LNCaP clone FGC (cell line): Measurements from ENCODE around the gene CCR4.
"Not testable (repeated sequence)": the region's sequence is repeated elsewhere in the genome, so short reads cannot be mapped to it uniquely, and the experiment has no call there.

Source experiments
- DNase-seq: peaks from one replicate; pipeline ENCODE4 v3.0.0-alpha.2; 2011; ENCODE audit warnings: low read depth
- H3K4me3 ChIP-seq: 2 replicates; pipeline ENCODE4 v1.5.1; 2011; ENCODE audit warnings: mild to moderate bottlenecking, low read depth, low read length, control low read depth
- CTCF ChIP-seq: IDR thresholded peaks from 2 replicates; pipeline ENCODE4 v1.5.1; 2012; ENCODE audit warnings: mild to moderate bottlenecking; ENCODE audit not compliant: control insufficient read depth, insufficient read depth; ENCODE audit errors: extremely low read depth

CCR4 gene

DNA sequence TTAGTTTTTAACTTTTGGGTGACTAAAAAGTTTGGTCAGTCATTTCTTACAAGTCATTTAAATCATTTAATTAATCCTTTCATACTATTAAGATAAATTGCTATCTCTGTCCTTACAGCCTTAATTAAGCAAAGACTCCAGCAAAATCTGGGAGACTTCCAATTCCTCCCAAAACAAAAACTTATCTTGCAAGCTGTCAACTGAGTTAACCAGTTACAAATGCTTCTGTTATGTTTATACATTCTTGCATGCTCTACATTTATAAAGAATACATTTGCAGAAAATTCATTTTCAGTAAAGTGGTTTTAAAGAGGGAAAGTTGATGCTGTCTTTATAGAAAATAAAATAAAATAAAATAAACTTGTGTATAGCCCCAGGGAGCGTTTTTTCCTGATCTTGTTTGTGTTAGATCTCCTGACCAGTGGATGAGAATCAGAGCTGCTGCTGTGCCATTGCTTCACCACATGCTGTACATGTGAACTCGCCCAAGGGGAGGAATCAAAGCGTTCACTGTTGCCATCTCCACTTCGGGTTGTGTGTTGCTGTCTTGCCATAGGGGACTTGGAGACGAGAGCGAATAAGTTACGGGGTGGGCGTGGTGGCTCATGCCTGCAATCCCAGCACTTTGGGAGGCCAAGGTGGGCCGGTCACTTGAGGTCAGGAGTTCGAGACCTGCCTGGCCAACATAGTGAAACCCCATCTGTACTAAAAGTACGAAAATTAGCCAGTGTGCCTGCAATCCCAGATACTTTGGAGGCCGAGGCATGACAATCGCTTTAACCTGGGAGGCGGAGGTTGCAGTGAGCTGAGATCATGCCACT lies 5.5 kb downstream of the CCR4 start:
- no peak overlapping the region for H3K4me3 ChIP-seq
- no peak for TF ChIP-seq CTCF
- DNase-seq = no peak

GRCh38 chr3:32958509-32958908 lies 7.1 kb downstream of the CCR4 start:
- no peak for DNase-seq
- H3K4me3 ChIP-seq = no peak overlapping the region
- TF ChIP-seq CTCF = no peak

GRCh38 chr3:32959371-32959770 lies 7.9 kb downstream of the CCR4 start:
- no peak overlapping the region for H3K4me3 ChIP-seq
- no peak for TF ChIP-seq CTCF
- DNase-seq = no peak

DNA sequence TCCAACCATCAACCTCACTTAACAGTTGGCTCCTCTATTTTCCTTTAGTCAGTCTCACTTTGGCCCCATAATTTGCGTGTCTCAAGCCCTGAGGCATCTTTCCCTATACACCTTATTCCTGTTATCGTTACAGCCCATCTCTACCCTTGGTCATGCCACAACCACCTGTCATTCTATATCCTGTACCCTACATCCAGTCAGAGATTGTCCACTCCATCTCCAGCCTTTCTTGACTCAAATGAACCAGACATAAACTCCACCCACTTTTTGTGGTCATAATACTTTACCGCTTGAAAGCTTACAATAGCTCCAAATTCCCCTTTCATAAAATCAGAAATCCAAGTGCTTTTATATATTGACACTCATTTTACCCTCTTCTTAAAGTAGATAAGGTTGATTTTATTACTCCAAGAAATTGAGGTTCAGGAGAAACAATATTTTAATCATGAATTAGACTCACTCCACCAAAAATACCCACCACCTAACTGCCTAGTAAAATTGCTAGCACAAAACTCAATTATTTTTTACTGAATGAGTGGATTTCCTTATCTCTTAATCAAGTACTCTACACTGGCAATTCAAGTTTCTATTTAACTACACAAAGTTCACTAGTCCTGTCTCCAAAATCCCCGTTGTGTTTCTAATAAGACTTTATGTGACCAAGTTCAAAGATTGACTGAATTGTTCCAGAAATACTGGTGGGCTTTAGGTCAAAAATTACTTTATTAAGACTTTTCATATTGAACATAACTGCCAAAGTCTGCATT lies 9.1 kb downstream of the CCR4 start:
- H3K4me3 ChIP-seq = no peak overlapping the region
- DNase-seq = no peak
- no peak for TF ChIP-seq CTCF

DNA sequence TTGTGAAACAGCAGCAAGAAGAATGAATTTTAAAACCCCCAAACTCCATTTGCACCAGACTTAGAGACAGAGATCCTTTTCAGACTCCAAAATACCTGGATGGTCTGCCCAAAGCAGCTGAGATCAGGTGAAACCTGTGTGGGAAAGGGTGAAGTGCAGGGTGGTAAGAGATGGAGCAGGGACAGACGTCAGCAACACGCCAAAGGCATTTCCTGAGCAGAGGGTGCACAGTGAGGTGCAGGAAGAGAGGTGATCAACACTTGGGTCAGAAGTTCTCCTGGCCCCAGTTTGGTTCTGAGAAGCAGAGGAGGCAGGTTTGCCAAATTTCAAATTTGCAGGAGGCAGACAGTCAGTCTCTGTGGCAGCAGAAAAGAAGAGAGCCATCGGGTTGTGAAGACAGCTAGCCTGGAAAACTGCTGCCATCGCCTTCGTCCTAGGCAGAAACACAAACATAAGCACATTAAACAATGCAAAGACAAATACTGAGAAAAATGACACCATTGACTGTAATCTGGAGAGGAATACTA lies 9.8 kb downstream of the CCR4 start:
- DNase-seq = no peak
- no peak overlapping the region for H3K4me3 ChIP-seq
- no peak for TF ChIP-seq CTCF

DNA sequence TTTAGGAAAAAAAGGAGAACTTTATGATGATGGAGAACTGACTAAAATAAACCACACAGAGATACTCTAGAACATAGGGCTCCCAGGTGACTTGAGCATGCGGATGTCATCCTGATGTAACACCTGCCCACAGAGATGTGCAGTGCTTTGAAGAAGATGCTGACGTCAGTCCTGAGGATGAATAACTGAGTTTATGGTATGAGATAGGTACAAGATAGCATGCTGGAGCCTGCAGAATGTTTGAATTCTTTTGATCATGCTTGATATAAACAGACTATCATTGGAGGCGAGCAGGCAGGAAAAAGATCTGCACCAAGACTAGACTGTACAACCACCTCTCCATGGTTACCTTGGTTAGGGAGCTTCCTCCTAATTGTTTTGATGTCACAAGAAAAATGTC lies 12.4 kb downstream of the CCR4 start:
- no peak for DNase-seq
- no peak overlapping the region for H3K4me3 ChIP-seq
- TF ChIP-seq CTCF = no peak

DNA sequence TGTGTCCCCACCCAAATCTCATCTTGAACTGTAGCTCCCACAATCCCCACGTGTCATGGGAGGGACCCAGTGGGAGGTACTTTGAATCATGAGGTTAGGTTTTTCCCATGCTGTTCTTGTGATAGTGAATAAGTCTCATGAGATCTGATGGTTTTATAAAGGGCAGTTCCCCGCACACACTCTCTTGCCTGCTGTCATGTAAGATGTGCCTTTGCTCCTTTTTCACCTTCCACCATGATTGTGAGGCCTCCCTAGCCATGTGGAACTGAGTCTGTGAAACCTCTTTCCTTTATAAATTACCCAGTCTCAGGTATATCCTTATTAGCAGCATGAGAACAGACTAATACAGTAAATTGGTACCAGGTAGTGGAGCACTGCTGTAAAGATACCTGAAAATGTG lies 13.3 kb downstream of the CCR4 start:
- not testable (repeated sequence) for DNase-seq

DNA sequence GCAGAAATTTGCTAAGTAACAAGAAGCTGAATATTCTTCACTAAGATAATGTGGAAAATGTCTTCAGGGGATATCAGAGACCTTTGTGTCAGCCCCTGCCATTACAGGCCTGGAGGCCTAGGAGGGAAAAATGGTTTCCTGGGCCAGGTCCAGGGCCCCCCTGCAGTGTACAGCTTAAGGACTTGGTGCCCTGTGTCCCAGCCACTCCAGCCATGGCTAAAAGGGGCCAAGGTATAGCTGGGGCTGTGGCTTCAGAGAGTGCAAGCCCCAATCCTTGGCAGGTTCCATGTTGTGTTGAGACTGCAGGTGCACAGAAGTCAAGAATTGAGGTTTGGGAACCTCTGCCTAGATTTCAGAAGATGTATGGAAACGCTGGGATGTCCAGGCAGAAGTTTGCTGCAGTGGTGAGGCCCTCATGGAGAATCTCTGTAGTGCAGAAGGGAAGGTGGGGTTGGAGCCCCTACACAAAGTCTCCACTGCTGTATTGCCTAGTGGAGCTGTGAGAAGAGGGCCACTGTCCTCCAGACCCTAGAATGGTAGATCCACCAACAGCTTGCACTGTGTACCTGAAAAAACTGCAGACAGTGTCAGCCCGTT lies 14.3 kb downstream of the CCR4 start:
- DNase-seq = not testable (repeated sequence)

More for the DNA sequence above, 13.3 kb downstream of the CCR4 start:
- H3K4me3 ChIP-seq = not testable (repeated sequence)

DNA sequence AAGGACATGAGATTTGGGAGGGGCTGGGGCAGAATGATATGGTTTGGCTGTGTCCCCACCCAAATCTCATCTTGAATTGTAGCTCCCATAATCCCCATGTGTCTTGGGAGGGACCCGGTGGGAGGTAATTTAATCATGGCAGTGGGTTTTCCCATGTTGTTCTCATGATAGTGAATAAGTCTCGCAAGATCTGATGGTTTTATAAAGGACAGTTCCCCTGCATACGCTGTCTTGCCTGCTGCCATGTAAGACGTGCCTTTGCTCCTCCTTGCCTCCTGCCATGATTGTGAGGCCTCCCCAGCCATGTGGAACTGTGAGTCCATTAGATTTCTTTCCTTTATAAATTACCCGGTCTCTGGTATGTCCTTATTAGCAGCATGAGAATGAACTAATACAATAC lies 15.2 kb downstream of the CCR4 start:
- not testable (repeated sequence) for H3K4me3 ChIP-seq, DNase-seq

More for the DNA sequence above, 14.3 kb downstream of the CCR4 start:
- H3K4me3 ChIP-seq = not testable (repeated sequence)
